Activated CD8-positive, alpha-beta T cell treated with anti-CD3 and anti-CD28 coated beads for 36 hours (primary cell): ENCODE measurements around the gene BNC2. TPM values are rescaled to one million over a fixed set of nuclear protein-coding genes. Genes with fewer than 3 reads are reported as not detected.

Source experiments
- ATAC-seq: fragments of 200-7000 bp; cut with Tn5 transposase; one replicate; pipeline ENCODE4 v1.10.0; 2021; ENCODE audit warnings: mild to moderate bottlenecking, moderate library complexity
- CTCF ChIA-PET: fragments of 350-600 bp; sonication (Branson Sonifier 250); formaldehyde crosslinking; loops from one replicate; lab custom pipeline; 2021; ENCODE audit warnings: antibody characterized with exemption; lab: Charles Lee
- POLR2A ChIA-PET: fragments of 350-600 bp; sonication (Branson Sonifier 250); formaldehyde crosslinking; loops from one replicate; lab custom pipeline; 2021; ENCODE audit warnings: antibody characterized with exemption; lab: Charles Lee
- DNase-seq: peaks from one replicate; pipeline ENCODE4 v3.0.0-alpha.2; 2020
- H3K27ac Mint-ChIP-seq: one replicate; pipeline ENCODE4 v1.8.0; 2021; ENCODE audit warnings: mild to moderate bottlenecking, mixed read lengths
- H3K27me3 Mint-ChIP-seq: one replicate; pipeline ENCODE4 v1.8.0; 2021; ENCODE audit warnings: mixed read lengths
- H3K36me3 Mint-ChIP-seq: one replicate; pipeline ENCODE4 v1.8.0; 2021; ENCODE audit warnings: low read depth, mixed read lengths
- H3K4me1 Mint-ChIP-seq: one replicate; pipeline ENCODE4 v1.8.0; 2021; ENCODE audit warnings: low read depth, mixed read lengths
- H3K4me3 Mint-ChIP-seq: one replicate; pipeline ENCODE4 v1.8.0; 2021; ENCODE audit warnings: mild to moderate bottlenecking, moderate library complexity, mixed read lengths
- H3K9me3 Mint-ChIP-seq: one replicate; pipeline ENCODE4 v1.8.0; 2021; ENCODE audit warnings: mixed read lengths
- intact Hi-C: fragments of 100-400 bp; cut with micrococcal nuclease; formaldehyde crosslinking; loops from one replicate; pipeline ENCODE4 v1.10.0; 2022
- total RNA-seq, 2 experiments: library from RNA; stranded (reverse); gene quantifications; one replicate each; pipeline ENCODE4 v1.2.3, GENCODE V29; 2021
- TF ChIP-seq, protein P1 (sequence below): fragments of 200-600 bp; IDR thresholded peaks from one replicate; pipeline ENCODE4 v1.8.0; 2022; ENCODE audit warnings: antibody characterized with exemption, mild to moderate bottlenecking

The BNC2 gene
- total RNA-seq, 2 experiments from 2014 or later, result not detected

DNA sequence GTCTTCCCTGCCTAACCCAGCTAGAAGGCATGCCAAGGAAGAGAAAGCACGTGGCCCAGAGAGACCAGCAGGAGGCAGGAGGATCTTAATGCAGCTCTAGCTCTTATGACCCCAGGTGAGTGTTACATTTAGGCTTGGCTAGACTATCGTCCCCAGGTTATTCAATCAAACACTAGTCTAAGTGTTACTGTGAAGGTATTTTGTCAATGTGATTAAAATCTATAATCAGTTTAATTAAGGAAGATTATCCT lies 483.7 kb downstream of the BNC2 start:
- POLR2A ChIA-PET, result no interaction called here
- intact Hi-C loops, result no loop called here
- ATAC-seq, result no peak
- Mint-ChIP-seq H3K4me3 (no peak overlapping the region), H3K9me3 (peaks cover 3% of the 10 kb centered on the region), H3K4me1 (no peaks in the 10 kb centered on the region), H3K27me3 (no peaks in the 10 kb centered on the region), H3K36me3 (no peaks in the 10 kb centered on the region), H3K27ac (no peak overlapping the region)
- CTCF ChIA-PET, result no interaction called here
- DNase-seq, result no peak
- TF ChIP-seq, protein P1, sequence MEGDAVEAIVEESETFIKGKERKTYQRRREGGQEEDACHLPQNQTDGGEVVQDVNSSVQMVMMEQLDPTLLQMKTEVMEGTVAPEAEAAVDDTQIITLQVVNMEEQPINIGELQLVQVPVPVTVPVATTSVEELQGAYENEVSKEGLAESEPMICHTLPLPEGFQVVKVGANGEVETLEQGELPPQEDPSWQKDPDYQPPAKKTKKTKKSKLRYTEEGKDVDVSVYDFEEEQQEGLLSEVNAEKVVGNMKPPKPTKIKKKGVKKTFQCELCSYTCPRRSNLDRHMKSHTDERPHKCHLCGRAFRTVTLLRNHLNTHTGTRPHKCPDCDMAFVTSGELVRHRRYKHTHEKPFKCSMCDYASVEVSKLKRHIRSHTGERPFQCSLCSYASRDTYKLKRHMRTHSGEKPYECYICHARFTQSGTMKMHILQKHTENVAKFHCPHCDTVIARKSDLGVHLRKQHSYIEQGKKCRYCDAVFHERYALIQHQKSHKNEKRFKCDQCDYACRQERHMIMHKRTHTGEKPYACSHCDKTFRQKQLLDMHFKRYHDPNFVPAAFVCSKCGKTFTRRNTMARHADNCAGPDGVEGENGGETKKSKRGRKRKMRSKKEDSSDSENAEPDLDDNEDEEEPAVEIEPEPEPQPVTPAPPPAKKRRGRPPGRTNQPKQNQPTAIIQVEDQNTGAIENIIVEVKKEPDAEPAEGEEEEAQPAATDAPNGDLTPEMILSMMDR, result no peak

DNA sequence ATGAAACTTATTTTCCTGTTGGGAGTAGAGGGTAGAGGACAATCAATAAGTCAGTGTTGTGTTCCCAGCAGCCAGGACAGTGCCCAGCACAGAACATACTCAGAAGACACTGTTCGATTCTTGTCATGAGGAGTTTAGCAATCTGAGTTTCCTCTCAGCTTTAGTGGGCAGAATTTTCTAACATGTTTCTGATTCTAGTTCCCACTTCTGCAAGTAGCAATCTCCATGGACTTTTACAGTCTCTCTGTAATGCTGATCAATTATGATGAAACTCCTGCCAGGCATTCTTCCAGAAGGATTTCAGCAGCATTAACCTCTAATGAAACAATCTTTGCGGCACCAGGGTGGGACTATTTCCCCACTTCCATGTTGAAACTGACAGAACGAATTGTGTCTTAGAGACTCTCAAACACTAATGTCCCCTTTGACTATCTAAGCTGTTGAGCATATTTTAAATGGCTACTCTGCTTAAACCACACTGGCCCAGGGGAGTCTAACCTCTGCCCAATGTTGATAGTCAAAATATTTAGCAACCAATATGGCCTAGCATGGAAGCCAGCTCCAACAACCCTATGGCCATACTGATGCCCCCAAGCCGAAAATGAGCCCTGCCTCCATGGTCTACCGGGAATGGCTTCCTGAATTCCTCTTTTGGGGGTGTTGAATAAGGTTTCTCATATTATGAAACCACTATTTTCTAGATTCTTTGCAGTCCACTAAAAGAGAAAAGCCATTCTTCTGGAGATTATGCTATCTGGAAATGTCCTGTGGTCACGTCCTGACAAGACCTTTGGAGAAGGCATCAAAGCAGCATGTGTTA lies 484.3 kb downstream of the BNC2 start:
- peaks cover 3% of the 10 kb centered on the region for H3K9me3 Mint-ChIP-seq
- no peak overlapping the region for H3K4me3 Mint-ChIP-seq
- intact Hi-C loops, result no loop called here
- TF ChIP-seq, protein P1, result no peak
- no peak overlapping the region for H3K27ac Mint-ChIP-seq
- no peak for DNase-seq
- H3K4me1 Mint-ChIP-seq, result no peaks in the 10 kb centered on the region
- no peaks in the 10 kb centered on the region for H3K27me3 Mint-ChIP-seq
- no peaks in the 10 kb centered on the region for H3K36me3 Mint-ChIP-seq
- CTCF ChIA-PET, result no interaction called here
- ATAC-seq, result no peak
- POLR2A ChIA-PET, result no interaction called here

DNA sequence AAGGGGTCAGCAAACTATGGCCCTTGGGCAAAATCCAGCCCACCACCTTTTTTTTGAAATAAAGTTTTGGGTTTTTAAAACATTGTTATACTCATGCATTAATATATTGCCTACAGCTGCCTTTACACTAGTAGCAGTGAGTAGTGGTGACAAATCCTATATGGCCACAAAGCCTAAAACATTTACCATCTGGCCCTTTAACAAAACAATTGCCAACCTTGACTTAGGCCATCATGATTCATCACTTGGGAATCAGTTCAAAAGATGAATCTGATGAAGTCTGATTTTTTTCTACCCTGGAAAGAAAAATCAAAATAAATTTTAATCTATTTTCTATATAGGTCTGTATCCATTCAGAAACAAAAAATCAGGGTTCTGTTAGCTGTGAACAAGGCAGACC lies 484.9 kb downstream of the BNC2 start:
- intact Hi-C loops, result no loop called here
- DNase-seq (no peak), ATAC-seq (no peak)

DNA sequence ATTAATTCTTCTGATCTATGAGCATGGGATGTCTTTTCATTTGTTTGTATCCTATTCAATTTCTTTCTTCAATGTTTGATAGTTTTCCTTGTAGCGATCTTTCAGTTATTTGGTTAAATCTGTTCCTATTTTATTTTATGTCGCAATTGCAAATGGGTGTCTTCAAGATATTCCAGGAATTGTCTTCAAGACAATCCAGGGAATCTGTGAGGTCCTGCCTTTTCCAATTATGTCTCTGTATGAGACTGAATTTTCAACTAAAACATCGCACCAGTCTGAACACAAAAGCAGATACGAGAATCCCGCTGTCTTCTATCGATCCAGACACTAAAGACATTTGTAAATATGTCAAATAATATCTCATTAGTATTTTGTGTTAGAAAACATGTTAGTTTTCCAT lies 485.5 kb downstream of the BNC2 start:
- intact Hi-C loops, result no loop called here
- DNase-seq, result no peak
- Mint-ChIP-seq H3K27ac (no peak overlapping the region), H3K4me1 (no peaks in the 10 kb centered on the region), H3K27me3 (no peaks in the 10 kb centered on the region), H3K36me3 (no peaks in the 10 kb centered on the region), H3K4me3 (no peak overlapping the region), H3K9me3 (peaks cover 4% of the 10 kb centered on the region)
- TF ChIP-seq, protein P1, result no peak
- ATAC-seq, result no peak
- ChIA-PET POLR2A (no interaction called here), CTCF (no interaction called here)

More for the DNA sequence above, 484.9 kb downstream of the BNC2 start:
- peaks cover 3% of the 10 kb centered on the region for H3K9me3 Mint-ChIP-seq
- H3K27ac Mint-ChIP-seq, result no peak overlapping the region
- no peaks in the 10 kb centered on the region for H3K4me1 Mint-ChIP-seq
- no peaks in the 10 kb centered on the region for H3K27me3 Mint-ChIP-seq
- H3K4me3 Mint-ChIP-seq, result no peak overlapping the region
- ChIA-PET POLR2A (no interaction called here), CTCF (no interaction called here)
- TF ChIP-seq, protein P1, result no peak
- H3K36me3 Mint-ChIP-seq, result no peaks in the 10 kb centered on the region

DNA sequence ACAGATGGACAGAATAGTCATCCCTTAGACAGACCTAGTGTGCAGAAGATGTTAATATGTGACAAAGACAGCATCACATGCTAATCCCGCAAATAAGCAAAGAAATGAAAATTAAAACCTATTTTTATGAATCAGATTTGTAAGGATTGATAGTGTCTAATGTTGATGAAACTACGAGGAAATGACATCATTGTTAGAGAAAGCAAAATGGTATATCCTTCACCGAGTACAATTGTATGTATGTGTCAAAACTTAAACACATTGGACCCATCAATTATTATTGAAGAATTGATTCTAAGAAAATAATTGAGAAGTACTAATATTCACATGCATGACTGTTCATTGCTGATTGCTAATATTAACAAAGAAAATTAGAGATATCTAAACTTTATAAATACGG lies 493.2 kb downstream of the BNC2 start:
- intact Hi-C loops, result no loop called here
- Mint-ChIP-seq H3K9me3 (peaks cover 6% of the 10 kb centered on the region), H3K4me3 (no peak overlapping the region), H3K27ac (no peak overlapping the region), H3K4me1 (no peaks in the 10 kb centered on the region), H3K27me3 (no peaks in the 10 kb centered on the region), H3K36me3 (no peaks in the 10 kb centered on the region)
- CTCF ChIA-PET, result no interaction called here
- no peak for DNase-seq
- no peak for ATAC-seq
- TF ChIP-seq, protein P1, result no peak
- POLR2A ChIA-PET, result no interaction called here
